Karpas-422 (cell line): ENCODE results near the gene TMEM121B. TPM values are rescaled to one million over a fixed set of nuclear protein-coding genes. Genes with fewer than 3 reads are reported as not detected.

ENCODE experiments used
- DNase-seq: peaks from one replicate; pipeline ENCODE4 v3.0.0-alpha.2; 2015
- H2AFZ ChIP-seq: fragments of 200-600 bp; sonication (generic); 2 replicates; pipeline ENCODE4 v1.6.1; 2014; ENCODE audit warnings: antibody characterized with exemption, low read length, mixed read lengths
- H3K27ac ChIP-seq: fragments of 200-600 bp; sonication (generic); 2 replicates; pipeline ENCODE4 v1.5.1; 2014; ENCODE audit warnings: mild to moderate bottlenecking, low read length, moderate library complexity
- H3K27me3 ChIP-seq: fragments of 200-600 bp; sonication (generic); 2 replicates; pipeline ENCODE4 v1.6.1; 2014; ENCODE audit warnings: low read length, mixed read lengths
- H3K36me3 ChIP-seq: fragments of 200-600 bp; sonication (generic); 2 replicates; pipeline ENCODE4 v1.6.1; 2014; ENCODE audit warnings: low read length, mixed read lengths; ENCODE audit not compliant: insufficient read depth
- H3K4me1 ChIP-seq: fragments of 200-600 bp; sonication (generic); 2 replicates; pipeline ENCODE4 v1.6.1; 2014; ENCODE audit warnings: mild to moderate bottlenecking, low read length, mixed read lengths
- H3K4me2 ChIP-seq: fragments of 200-600 bp; sonication (generic); 2 replicates; pipeline ENCODE4 v1.6.1; 2014; ENCODE audit warnings: low read length, low read depth, mild to moderate bottlenecking; ENCODE audit not compliant: poor library complexity, severe bottlenecking
- H3K4me3 ChIP-seq: fragments of 200-600 bp; sonication (generic); 2 replicates; pipeline ENCODE4 v1.5.1; 2014; ENCODE audit warnings: mild to moderate bottlenecking, antibody characterized with exemption, low read length, mixed read lengths
- H3K79me2 ChIP-seq: fragments of 200-600 bp; sonication (generic); 2 replicates; pipeline ENCODE4 v1.6.1; 2014; ENCODE audit warnings: mild to moderate bottlenecking, low read length, mixed read lengths
- H3K9ac ChIP-seq: fragments of 200-600 bp; sonication (generic); 2 replicates; pipeline ENCODE4 v1.6.0; 2014; ENCODE audit warnings: low read length
- H3K9me2 ChIP-seq: fragments of 200-600 bp; sonication (generic), shearing (Covaris generic); replicated peaks from 2 replicates; pipeline ENCODE4 v1.6.0; 2014; ENCODE audit warnings: mild to moderate bottlenecking, low read length, moderate library complexity; ENCODE audit not compliant: insufficient read depth
- H3K9me3 ChIP-seq: fragments of 300-700, 200-600 bp; sonication (generic); 2 replicates; pipeline ENCODE4 v1.6.1; 2014; ENCODE audit warnings: low read length, mixed read lengths
- H4K20me1 ChIP-seq: fragments of 200-600 bp; sonication (generic); 2 replicates; pipeline ENCODE4 v1.6.1; 2014; ENCODE audit warnings: mild to moderate bottlenecking, antibody characterized with exemption, low read length, low read depth; ENCODE audit not compliant: insufficient read depth
- total RNA-seq: library from RNA; depleted of rRNA; stranded (reverse); fragments of >200 nt; shearing (Covaris generic); gene quantifications from 2 replicates; pipeline ENCODE4 v1.2.3, GENCODE V29; 2014; ENCODE audit warnings: low replicate concordance

Gene TMEM121B
- total RNA-seq, 1 experiment from 2014 or later: 0.04 TPM

GRCh38 chr22:17106161-17106784 is 14.9 kb downstream of the TMEM121B start:
- Histone ChIP-seq H3K27ac (no peak overlapping the region), H3K79me2 (no peaks in the 10 kb centered on the region), H3K9me3 (no peaks in the 10 kb centered on the region), H3K9ac (no peak overlapping the region), H3K36me3 (no peaks in the 10 kb centered on the region), H2AFZ (no peak overlapping the region), H3K27me3 (no peaks in the 10 kb centered on the region), H3K4me3 (no peak overlapping the region), H3K4me1 (peaks cover 7% of the 10 kb centered on the region), H3K9me2 (no peaks in the 10 kb centered on the region), H3K4me2 (no peak overlapping the region), H4K20me1 (peaks cover 2% of the 10 kb centered on the region; the same call in 1 of the 2 replicates)
- no peak for DNase-seq

DNA sequence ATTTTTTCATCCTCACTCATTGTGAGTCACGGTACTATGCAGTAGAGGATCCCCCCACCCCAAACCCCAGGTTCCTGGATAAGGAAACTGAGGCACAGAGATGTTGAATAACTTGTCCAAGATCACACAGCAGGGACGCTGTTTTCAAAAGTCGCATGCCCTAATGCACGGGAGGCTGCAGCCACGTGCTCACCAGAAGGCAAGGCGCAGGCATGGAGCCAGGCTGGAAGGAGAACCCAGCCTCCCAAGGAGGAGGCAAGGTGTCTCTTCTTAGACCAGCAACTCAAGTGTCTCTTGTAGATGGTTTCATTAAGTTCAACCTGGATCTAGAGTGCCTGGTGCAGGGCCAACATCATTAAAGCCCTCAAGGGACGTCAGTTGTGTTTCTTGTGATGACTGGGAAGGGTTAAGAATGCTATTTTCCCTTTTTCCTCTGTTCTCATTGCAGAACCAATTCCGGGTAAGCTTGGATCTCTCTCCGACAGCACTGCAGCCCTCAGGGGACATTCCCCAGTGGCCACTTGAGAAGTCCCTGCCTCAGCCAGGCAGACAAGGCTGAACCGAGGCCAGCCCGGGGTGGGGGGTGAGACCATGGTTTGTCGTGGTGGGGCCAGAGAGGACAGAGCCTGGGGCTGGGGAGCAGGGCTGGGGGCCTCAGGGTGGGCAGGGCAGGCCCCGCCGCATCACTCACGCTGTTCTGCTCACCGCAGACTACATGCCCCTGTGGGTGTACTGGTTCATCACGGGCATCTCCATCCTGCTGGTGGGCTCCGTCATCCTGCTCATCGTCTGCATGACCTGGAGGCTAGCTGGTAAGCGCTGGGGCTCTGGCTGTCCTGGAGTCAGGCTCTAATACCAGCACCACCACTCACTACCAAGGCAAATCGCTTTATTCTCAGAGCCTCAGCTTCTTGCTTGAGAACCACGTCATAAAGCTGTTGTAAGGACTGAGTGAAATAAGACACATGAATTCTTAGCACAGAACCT is 15.7 kb downstream of the TMEM121B start:
- no peak for DNase-seq
- no peaks in the 10 kb centered on the region for H3K79me2 ChIP-seq

DNA sequence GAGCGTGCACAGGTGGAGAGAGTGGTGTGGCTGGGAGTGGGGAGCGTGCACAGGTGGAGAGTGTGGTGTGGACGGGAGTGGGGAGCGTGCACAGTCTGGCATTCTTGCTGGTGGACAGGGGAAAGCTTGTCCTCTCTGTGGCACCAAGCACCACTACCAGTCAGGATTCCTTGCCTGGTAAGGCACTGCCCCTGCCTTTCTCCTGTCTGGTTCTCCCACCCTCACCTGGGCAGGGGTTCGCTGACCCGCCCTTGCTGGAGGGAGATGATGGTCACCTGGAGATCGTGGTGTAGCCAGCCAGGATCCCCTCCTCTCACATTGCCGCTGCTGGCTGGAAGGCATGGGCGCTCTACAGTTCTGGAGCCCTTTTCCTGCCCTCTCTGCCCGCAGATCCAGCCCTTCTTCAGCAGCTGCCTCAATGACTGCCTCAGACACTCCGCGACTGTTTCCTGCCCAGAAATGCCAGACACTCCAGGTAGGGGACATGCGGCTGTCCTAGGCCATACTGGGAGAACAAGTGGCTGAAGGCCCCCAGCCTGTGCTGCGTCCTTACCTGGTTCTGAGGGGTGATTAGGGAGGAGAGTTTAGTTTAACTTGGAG is 16.7 kb downstream of the TMEM121B start:
- no peaks in the 10 kb centered on the region for H4K20me1 ChIP-seq
- no peaks in the 10 kb centered on the region for H3K79me2 ChIP-seq
- no peaks in the 10 kb centered on the region for H3K36me3 ChIP-seq
- no peaks in the 10 kb centered on the region for H3K9me2 ChIP-seq
- H3K27me3 ChIP-seq: no peaks in the 10 kb centered on the region
- H3K9me3 ChIP-seq: no peaks in the 10 kb centered on the region
- no peak overlapping the region for H3K4me2 ChIP-seq
- H3K4me3 ChIP-seq: no peak overlapping the region
- H2AFZ ChIP-seq: no peak overlapping the region
- H3K9ac ChIP-seq: no peak overlapping the region
- DNase-seq: no peak
- H3K27ac ChIP-seq: no peak overlapping the region
- H3K4me1 ChIP-seq: peaks cover 7% of the 10 kb centered on the region

More for the DNA sequence above, 15.7 kb downstream of the TMEM121B start:
- Histone ChIP-seq H3K27me3 (no peaks in the 10 kb centered on the region), H3K4me2 (no peak overlapping the region), H3K27ac (no peak overlapping the region), H3K4me1 (peaks cover 7% of the 10 kb centered on the region), H4K20me1 (no peaks in the 10 kb centered on the region), H3K4me3 (no peak overlapping the region), H3K9me3 (no peaks in the 10 kb centered on the region), H3K9me2 (no peaks in the 10 kb centered on the region), H2AFZ (no peak overlapping the region), H3K36me3 (no peaks in the 10 kb centered on the region), H3K9ac (no peak overlapping the region)

- H3K9me2 ChIP-seq: no peaks in the 10 kb centered on the region
These were observed 17.8 kb downstream of the TMEM121B start for GRCh38 chr22:17103351-17103750.

DNA sequence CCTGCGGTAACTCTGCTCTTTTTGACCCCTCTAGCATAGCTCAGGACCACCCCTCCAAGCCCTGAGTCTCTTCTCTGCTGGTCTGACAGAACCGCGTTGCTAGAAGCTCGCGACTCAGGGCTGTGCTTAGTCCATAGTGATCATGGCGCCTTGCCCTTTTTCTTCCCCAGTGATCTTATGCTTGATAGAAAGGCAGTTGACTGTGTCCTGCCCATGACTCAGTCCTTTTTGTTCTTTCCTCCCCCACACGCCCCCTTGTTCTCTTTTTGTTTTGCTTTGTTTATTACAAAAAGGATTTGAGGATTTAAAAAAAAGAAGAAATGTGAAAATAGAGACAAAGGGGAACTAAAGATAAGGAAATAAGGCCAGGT is 18.9 kb downstream of the TMEM121B start:
- Histone ChIP-seq H3K9ac (no peak overlapping the region), H3K4me1 (peaks cover 9% of the 10 kb centered on the region), H4K20me1 (no peaks in the 10 kb centered on the region), H3K9me3 (no peaks in the 10 kb centered on the region), H2AFZ (no peak overlapping the region), H3K27me3 (no peaks in the 10 kb centered on the region), H3K4me2 (no peak overlapping the region), H3K36me3 (no peaks in the 10 kb centered on the region), H3K27ac (no peak overlapping the region), H3K9me2 (no peaks in the 10 kb centered on the region), H3K79me2 (no peaks in the 10 kb centered on the region), H3K4me3 (no peak overlapping the region)
- no peak for DNase-seq

More at GRCh38 chr22:17103351-17103750, 17.8 kb downstream of the TMEM121B start:
- no peak overlapping the region for H3K27ac ChIP-seq
- no peaks in the 10 kb centered on the region for H3K79me2 ChIP-seq
- no peaks in the 10 kb centered on the region for H3K27me3 ChIP-seq
- H3K36me3 ChIP-seq: no peaks in the 10 kb centered on the region
- DNase-seq: no peak
- H3K4me3 ChIP-seq: no peak overlapping the region
- H4K20me1 ChIP-seq: no peaks in the 10 kb centered on the region
- peaks cover 7% of the 10 kb centered on the region for H3K4me1 ChIP-seq
- H3K9ac ChIP-seq: no peak overlapping the region
- no peak overlapping the region for H3K4me2 ChIP-seq
- no peaks in the 10 kb centered on the region for H3K9me3 ChIP-seq
- no peak overlapping the region for H2AFZ ChIP-seq

DNA sequence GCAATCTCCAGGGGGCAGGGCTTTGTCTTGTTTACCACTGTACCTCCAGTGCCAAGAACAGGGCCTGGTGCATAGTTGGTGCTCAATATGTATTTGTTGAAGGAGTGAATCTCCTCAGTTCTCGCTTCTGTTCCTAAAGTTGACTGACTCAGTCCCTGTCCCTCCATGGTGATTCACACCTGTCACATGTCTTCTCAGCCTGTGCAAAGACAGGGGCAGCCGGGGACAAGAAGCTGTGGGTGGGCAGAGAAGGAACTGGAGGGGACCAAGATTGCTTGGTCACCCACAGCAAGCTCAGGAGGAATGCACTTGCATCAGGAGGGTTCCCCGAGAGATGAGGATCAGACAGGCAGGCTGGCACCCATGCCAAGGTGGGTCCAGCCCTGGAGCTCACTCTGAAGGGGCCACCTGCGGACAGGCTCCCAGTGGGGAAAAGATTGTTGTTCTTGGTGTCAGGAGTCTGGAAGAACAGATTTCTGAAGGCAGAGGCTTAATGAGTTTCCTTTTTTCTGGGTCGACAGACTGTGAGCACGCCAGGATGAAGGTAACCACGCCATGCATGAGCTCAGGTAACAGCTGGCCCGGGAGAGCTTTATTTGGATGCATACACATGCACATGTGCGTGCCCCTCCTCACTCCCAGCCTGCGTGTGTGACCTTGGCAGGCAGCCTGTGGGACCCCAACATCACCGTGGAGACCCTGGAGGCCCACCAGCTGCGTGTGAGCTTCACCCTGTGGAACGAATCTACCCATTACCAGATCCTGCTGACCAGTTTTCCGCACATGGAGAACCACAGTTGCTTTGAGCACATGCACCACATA is 19.5 kb downstream of the TMEM121B start:
- Histone ChIP-seq H3K9me2 (no peaks in the 10 kb centered on the region), H3K9ac (no peak overlapping the region), H3K4me2 (no peak overlapping the region), H3K79me2 (no peaks in the 10 kb centered on the region), H3K27me3 (no peaks in the 10 kb centered on the region), H3K4me3 (no peak overlapping the region), H3K27ac (no peak overlapping the region), H4K20me1 (no peaks in the 10 kb centered on the region), H3K36me3 (no peaks in the 10 kb centered on the region), H2AFZ (no peak overlapping the region), H3K4me1 (peaks cover 15% of the 10 kb centered on the region), H3K9me3 (no peaks in the 10 kb centered on the region)
- no peak for DNase-seq

DNA sequence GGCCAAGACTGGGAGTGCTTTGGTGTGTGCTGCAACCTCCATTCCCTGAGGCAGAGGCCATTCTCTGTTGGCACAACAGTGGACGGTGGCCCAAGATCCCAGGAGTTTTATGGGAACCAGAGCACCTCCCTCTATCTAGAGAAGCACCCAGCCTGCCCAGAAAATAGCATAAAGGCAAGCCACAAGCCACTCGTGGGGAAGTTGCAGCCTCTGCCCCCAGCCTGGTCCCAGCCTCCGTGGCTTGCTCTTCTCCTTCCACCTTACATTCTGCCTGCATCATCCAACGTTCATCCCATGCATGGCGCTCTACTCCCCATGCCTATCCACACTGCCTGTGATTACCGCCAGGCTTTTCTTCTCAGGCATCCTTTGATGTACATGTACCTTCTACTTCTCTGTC is 20.5 kb downstream of the TMEM121B start:
- no peaks in the 10 kb centered on the region for H3K9me2 ChIP-seq
- H3K9me3 ChIP-seq: no peaks in the 10 kb centered on the region

More for the DNA sequence above, 20.5 kb downstream of the TMEM121B start:
- peaks cover 8% of the 10 kb centered on the region; the same call in 1 of the 2 replicates for H3K79me2 ChIP-seq
- H3K36me3 ChIP-seq: no peaks in the 10 kb centered on the region
- no peak overlapping the region for H3K4me2 ChIP-seq
- no peak overlapping the region for H3K9ac ChIP-seq
- H4K20me1 ChIP-seq: no peaks in the 10 kb centered on the region
- H3K27ac ChIP-seq: no peak overlapping the region
- no peak overlapping the region for H3K4me3 ChIP-seq
- H2AFZ ChIP-seq: no peak overlapping the region
- peaks cover 15% of the 10 kb centered on the region for H3K4me1 ChIP-seq
- H3K27me3 ChIP-seq: no peaks in the 10 kb centered on the region
- DNase-seq: no peak
